Hepatocyte (in vitro differentiated cells): ENCODE measurements around the gene GOLGA8H. TPM values are rescaled to one million over a fixed set of nuclear protein-coding genes. Genes with fewer than 3 reads are reported as not detected.
A peak's percentile ranks its signal among the peaks of the same experiment; 100 is the strongest.
"Not testable (repeated sequence)": the region's sequence is repeated elsewhere in the genome, so short reads cannot be mapped to it uniquely, and the experiment has no call there.

Experiments
- DNase-seq: peaks from one replicate; pipeline ENCODE4 v3.0.0-alpha.2; 2016; ENCODE audit warnings: low spot score
- H2AFZ ChIP-seq: fragments of 200-600 bp; sonication (generic); 2 replicates; pipeline ENCODE4 v1.6.0; 2016; ENCODE audit warnings: antibody characterized with exemption, mild to moderate bottlenecking
- H3K27ac ChIP-seq: fragments of 200-600 bp; sonication (generic); 2 replicates; pipeline ENCODE4 v1.5.1; 2016; ENCODE audit warnings: mild to moderate bottlenecking
- H3K27me3 ChIP-seq: fragments of 200-600 bp; sonication (generic); 2 replicates; pipeline ENCODE4 v1.6.1; 2016
- H3K36me3 ChIP-seq: fragments of 200-600 bp; sonication (generic); replicated peaks from 2 replicates; pipeline ENCODE4 v1.5.1; 2016; ENCODE audit warnings: low read depth; ENCODE audit not compliant: insufficient read depth
- H3K4me1 ChIP-seq: fragments of 200-600 bp; sonication (generic); 2 replicates; pipeline ENCODE4 v1.5.1; 2016; ENCODE audit warnings: mild to moderate bottlenecking, moderate library complexity; ENCODE audit not compliant: insufficient read depth
- H3K4me2 ChIP-seq: fragments of 200-600 bp; sonication (generic); 2 replicates; pipeline ENCODE4 v1.6.0; 2016
- H3K4me3 ChIP-seq: fragments of 200-600 bp; sonication (generic); 2 replicates; pipeline ENCODE4 v1.5.1; 2016; ENCODE audit warnings: mild to moderate bottlenecking
- H3K79me2 ChIP-seq: fragments of 200-600 bp; sonication (generic); 2 replicates; pipeline ENCODE4 v1.6.0; 2017; ENCODE audit warnings: mild to moderate bottlenecking
- H3K9me2 ChIP-seq: fragments of 200-600 bp; sonication (generic); replicated peaks from 2 replicates; pipeline ENCODE4 v1.6.0; 2017; ENCODE audit warnings: mild to moderate bottlenecking; ENCODE audit not compliant: insufficient read depth
- H3K9me3 ChIP-seq: fragments of 200-600 bp; sonication (generic); 2 replicates; pipeline ENCODE4 v1.5.1; 2016; ENCODE audit warnings: low read depth, mild to moderate bottlenecking
- H4K20me1 ChIP-seq: fragments of 200-600 bp; sonication (generic); 2 replicates; pipeline ENCODE4 v1.6.0; 2016; ENCODE audit warnings: mild to moderate bottlenecking; ENCODE audit not compliant: insufficient read depth, poor library complexity, severe bottlenecking
- WGBS: methylation state at CpG from one replicate; pipeline ENCODE4 v1.1.6; 2016; ENCODE audit warnings: low lambda C conversion rate; ENCODE audit errors: missing lambda C conversion rate; 5-methylcytosine and 5-hydroxymethylcytosine counted together
- polyA plus RNA-seq: library from polyadenylated mRNA; unstranded; fragments of >200 nt; fragmentation: Nextera tagmentation; extraction: Ambion mirVana; gene quantifications from 2 replicates; pipeline ENCODE4 v1.2.1, GENCODE V29; 2016
- total RNA-seq: library from RNA; depleted of rRNA; stranded (reverse); fragments of >200 nt; gene quantifications from 2 replicates; pipeline ENCODE4 v1.2.3, GENCODE V29; 2014
- TF ChIP-seq, protein P1 (sequence below): fragments of 200-600 bp; sonication (generic); IDR thresholded peaks from 2 replicates; pipeline ENCODE4 v1.5.1; 2016; ENCODE audit warnings: antibody characterized with exemption, mild to moderate bottlenecking; ENCODE audit not compliant: poor library complexity

GOLGA8H gene, protein sequence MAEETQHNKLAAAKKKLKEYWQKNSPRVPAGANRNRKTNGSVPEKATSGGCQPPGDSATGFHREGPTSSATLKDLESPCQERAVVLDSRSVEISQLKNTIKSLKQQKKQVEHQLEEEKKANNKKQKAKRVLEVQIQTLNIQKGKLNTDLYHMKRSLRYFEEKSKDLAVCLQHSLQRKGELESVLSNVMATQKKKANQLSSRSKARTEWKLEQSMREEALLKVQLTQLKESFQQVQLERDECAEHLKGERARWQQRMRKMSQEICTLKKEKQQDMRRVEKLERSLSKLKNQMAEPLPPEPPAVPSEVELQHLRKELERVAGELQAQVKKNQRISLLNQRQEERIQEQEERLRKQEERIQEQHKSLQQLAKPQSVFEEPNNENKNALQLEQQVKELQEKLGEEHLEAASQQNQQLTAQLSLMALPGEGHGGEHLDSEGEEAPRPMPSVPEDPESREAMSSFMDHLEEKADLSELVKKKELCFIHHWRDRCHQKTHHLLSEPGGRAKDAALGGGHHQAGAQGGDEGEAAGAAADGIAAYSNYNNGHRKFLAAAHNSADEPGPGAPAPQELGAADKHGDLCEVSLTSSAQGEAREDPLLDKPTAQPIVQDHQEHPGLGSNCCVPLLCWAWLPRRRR
- total RNA-seq, result not detected in 2 replicates
- 0.09 TPM in 1 of 2 replicates, not detected in the other for polyA plus RNA-seq

DNA sequence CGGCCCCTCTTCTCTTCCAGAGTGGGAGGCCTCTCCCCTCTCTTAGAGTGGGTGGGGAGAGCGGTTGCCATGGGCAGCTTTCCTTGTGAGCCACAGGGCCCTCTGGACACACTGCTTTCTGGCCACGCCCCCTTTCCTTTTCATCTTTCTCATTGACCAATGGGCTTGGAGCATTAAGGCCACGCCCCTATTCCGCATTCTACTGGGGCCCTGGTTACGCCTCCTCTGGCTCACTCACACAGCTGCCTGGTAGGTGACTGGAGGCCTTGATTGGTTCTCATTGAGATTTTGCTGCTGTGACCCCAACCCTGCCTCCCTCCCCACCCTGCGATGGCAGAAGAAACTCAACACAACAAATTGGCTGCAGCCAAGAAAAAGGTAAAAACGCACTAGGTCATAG, at the start of gene GOLGA8H:
Gene GOLGA8H, plus strand, starts transcription at position 233 of the 400 bp plus-strand sequence. Its CDS starts 98 bp downstream, at position 331.
- not testable (repeated sequence) for H3K36me3 ChIP-seq, H3K9me3 ChIP-seq, DNase-seq, H4K20me1 ChIP-seq, H3K27ac ChIP-seq, H3K27me3 ChIP-seq, H3K79me2 ChIP-seq, H3K4me1 ChIP-seq, H3K4me2 ChIP-seq, H2AFZ ChIP-seq, H3K9me2 ChIP-seq, H3K4me3 ChIP-seq
- 96% methylated on average over 8 of the region's 8 CpGs for WGBS

DNA sequence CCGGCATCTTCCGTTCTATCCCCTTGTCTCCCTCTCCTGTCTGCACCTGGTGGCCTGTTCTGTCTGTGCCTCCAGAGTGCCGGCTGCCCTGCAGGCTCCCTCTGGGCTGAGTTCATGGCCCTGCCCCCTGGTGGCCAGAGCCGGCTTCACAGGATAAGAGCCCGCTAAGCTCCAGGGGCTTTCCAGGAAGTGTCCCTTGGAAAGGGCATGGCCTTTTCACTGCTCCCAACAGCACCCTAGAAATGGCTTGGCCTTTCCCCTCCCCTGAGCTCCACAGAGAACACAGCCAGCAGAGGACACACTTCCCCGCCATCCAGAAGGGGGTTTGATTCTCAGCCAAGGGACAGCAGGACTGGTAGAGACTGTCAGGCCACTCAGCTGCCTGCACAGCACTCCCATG, 36.9 kb upstream of the GOLGA8H start:
- DNase-seq, H3K36me3 ChIP-seq, H3K4me2 ChIP-seq, H3K27me3 ChIP-seq, H3K4me3 ChIP-seq, H3K27ac ChIP-seq, H2AFZ ChIP-seq, H4K20me1 ChIP-seq, H3K79me2 ChIP-seq, H3K9me2 ChIP-seq, H3K9me3 ChIP-seq, H3K4me1 ChIP-seq: not testable (repeated sequence)
- 10% methylated on average over 3 of the region's 6 CpGs for WGBS
- TF ChIP-seq, protein P1, sequence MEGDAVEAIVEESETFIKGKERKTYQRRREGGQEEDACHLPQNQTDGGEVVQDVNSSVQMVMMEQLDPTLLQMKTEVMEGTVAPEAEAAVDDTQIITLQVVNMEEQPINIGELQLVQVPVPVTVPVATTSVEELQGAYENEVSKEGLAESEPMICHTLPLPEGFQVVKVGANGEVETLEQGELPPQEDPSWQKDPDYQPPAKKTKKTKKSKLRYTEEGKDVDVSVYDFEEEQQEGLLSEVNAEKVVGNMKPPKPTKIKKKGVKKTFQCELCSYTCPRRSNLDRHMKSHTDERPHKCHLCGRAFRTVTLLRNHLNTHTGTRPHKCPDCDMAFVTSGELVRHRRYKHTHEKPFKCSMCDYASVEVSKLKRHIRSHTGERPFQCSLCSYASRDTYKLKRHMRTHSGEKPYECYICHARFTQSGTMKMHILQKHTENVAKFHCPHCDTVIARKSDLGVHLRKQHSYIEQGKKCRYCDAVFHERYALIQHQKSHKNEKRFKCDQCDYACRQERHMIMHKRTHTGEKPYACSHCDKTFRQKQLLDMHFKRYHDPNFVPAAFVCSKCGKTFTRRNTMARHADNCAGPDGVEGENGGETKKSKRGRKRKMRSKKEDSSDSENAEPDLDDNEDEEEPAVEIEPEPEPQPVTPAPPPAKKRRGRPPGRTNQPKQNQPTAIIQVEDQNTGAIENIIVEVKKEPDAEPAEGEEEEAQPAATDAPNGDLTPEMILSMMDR, result peak; percentile 28

- H2AFZ ChIP-seq, H4K20me1 ChIP-seq, H3K4me1 ChIP-seq, DNase-seq, H3K27ac ChIP-seq, H3K27me3 ChIP-seq, H3K9me3 ChIP-seq, H3K4me3 ChIP-seq, H3K36me3 ChIP-seq, H3K79me2 ChIP-seq, H3K9me2 ChIP-seq: not testable (repeated sequence)
- H3K4me2 ChIP-seq, result peak overlapping the region; percentile 70
- no CpG with 5 or more reads among the region's 38 CpGs for WGBS
Observed at GRCh38 chr15:30573012-30573491, 30.8 kb upstream of the GOLGA8H start.

GRCh38 chr15:30579394-30579970, 24.3 kb upstream of the GOLGA8H start:
- H3K4me1 ChIP-seq, H3K27ac ChIP-seq, H3K9me2 ChIP-seq, H3K4me3 ChIP-seq, H4K20me1 ChIP-seq, H3K9me3 ChIP-seq, H3K79me2 ChIP-seq, DNase-seq, H3K27me3 ChIP-seq, H3K4me2 ChIP-seq, H2AFZ ChIP-seq, H3K36me3 ChIP-seq: not testable (repeated sequence)
- no CpG with 5 or more reads among the region's 6 CpGs for WGBS

GRCh38 chr15:30580716-30581115, 23.1 kb upstream of the GOLGA8H start:
- not testable (repeated sequence) for H3K9me3 ChIP-seq, H3K36me3 ChIP-seq, H3K9me2 ChIP-seq, H3K4me1 ChIP-seq, H3K27me3 ChIP-seq, H3K4me2 ChIP-seq, H3K27ac ChIP-seq, DNase-seq, H4K20me1 ChIP-seq, H2AFZ ChIP-seq, H3K4me3 ChIP-seq, H3K79me2 ChIP-seq
- no CpG with 5 or more reads among the region's 4 CpGs for WGBS
